ENCODE measurements around the gene DENND1A. TPM values are rescaled to one million over a fixed set of nuclear protein-coding genes. Genes with fewer than 3 reads are reported as not detected.

Gene DENND1A
- total and polyA plus RNA-seq, 2 of the 13 experiments (the other 11 are each of a cell fraction or from before 2014, with no cell fraction given), result 14.8 to 30.1 TPM

GRCh38 chr9:123679330-123679987 lies 250.5 kb downstream of the DENND1A start (continued):
- TF ChIP-seq, protein P1, sequence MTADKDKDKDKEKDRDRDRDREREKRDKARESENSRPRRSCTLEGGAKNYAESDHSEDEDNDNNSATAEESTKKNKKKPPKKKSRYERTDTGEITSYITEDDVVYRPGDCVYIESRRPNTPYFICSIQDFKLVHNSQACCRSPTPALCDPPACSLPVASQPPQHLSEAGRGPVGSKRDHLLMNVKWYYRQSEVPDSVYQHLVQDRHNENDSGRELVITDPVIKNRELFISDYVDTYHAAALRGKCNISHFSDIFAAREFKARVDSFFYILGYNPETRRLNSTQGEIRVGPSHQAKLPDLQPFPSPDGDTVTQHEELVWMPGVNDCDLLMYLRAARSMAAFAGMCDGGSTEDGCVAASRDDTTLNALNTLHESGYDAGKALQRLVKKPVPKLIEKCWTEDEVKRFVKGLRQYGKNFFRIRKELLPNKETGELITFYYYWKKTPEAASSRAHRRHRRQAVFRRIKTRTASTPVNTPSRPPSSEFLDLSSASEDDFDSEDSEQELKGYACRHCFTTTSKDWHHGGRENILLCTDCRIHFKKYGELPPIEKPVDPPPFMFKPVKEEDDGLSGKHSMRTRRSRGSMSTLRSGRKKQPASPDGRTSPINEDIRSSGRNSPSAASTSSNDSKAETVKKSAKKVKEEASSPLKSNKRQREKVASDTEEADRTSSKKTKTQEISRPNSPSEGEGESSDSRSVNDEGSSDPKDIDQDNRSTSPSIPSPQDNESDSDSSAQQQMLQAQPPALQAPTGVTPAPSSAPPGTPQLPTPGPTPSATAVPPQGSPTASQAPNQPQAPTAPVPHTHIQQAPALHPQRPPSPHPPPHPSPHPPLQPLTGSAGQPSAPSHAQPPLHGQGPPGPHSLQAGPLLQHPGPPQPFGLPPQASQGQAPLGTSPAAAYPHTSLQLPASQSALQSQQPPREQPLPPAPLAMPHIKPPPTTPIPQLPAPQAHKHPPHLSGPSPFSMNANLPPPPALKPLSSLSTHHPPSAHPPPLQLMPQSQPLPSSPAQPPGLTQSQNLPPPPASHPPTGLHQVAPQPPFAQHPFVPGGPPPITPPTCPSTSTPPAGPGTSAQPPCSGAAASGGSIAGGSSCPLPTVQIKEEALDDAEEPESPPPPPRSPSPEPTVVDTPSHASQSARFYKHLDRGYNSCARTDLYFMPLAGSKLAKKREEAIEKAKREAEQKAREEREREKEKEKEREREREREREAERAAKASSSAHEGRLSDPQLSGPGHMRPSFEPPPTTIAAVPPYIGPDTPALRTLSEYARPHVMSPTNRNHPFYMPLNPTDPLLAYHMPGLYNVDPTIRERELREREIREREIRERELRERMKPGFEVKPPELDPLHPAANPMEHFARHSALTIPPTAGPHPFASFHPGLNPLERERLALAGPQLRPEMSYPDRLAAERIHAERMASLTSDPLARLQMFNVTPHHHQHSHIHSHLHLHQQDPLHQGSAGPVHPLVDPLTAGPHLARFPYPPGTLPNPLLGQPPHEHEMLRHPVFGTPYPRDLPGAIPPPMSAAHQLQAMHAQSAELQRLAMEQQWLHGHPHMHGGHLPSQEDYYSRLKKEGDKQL (CRISPR knock-in tag; IDR thresholded peaks at IDR 0.05; ENCODE audit: low read depth), result no peak
- TF ChIP-seq HOXA7 (CRISPR knock-in tag; IDR thresholded peaks at IDR 0.05) (no peak), ZNF121 (CRISPR knock-in tag; IDR thresholded peaks at IDR 0.05) (no peak), GLMP (CRISPR knock-in tag; IDR thresholded peaks at IDR 0.05; ENCODE audit: borderline replicate concordance) (no peak), XBP1 (CRISPR knock-in tag; IDR thresholded peaks at IDR 0.05) (no peak), RBM39 (IDR thresholded peaks at IDR 0.05; ENCODE audit: low read depth, low read length, poor library complexity, severe bottlenecking) (no peak), ATF1 (CRISPR knock-in tag; IDR thresholded peaks at IDR 0.05) (no peak), FOXP1 (IDR thresholded peaks at IDR 0.05) (no peak), FOXP1 (CRISPR knock-in tag; IDR thresholded peaks at IDR 0.05) (peak; percentile 86; the same call in 1 of the 2 replicates), ZNF841 (CRISPR knock-in tag; IDR thresholded peaks at IDR 0.05; ENCODE audit: borderline replicate concordance) (no peak), RFX5 (IDR thresholded peaks at IDR 0.05; ENCODE audit: low read depth, low read length) (peak; percentile 39; the same call in 1 of the 2 replicates), ZSCAN9 (CRISPR knock-in tag; IDR thresholded peaks at IDR 0.05; ENCODE audit: borderline replicate concordance) (no peak; the same call in 1 of the 2 replicates), SMYD3 (CRISPR knock-in tag; IDR thresholded peaks at IDR 0.05) (no peak), MAF1 (CRISPR knock-in tag; IDR thresholded peaks at IDR 0.05; ENCODE audit: borderline replicate concordance) (no peak), FIP1L1 (IDR thresholded peaks at IDR 0.05; ENCODE audit: borderline replicate concordance, insufficient read depth, low read depth, low read length) (no peak), ZNF772 (CRISPR knock-in tag; IDR thresholded peaks at IDR 0.05) (no peak), ZNF776 (CRISPR knock-in tag; IDR thresholded peaks at IDR 0.05) (no peak), POGZ (CRISPR knock-in tag; IDR thresholded peaks at IDR 0.05) (peak; percentile 69), ZNF317 (CRISPR knock-in tag; IDR thresholded peaks at IDR 0.05) (peak; percentile 67; the same call in 1 of the 2 replicates)
- TF ChIP-seq, protein P2, sequence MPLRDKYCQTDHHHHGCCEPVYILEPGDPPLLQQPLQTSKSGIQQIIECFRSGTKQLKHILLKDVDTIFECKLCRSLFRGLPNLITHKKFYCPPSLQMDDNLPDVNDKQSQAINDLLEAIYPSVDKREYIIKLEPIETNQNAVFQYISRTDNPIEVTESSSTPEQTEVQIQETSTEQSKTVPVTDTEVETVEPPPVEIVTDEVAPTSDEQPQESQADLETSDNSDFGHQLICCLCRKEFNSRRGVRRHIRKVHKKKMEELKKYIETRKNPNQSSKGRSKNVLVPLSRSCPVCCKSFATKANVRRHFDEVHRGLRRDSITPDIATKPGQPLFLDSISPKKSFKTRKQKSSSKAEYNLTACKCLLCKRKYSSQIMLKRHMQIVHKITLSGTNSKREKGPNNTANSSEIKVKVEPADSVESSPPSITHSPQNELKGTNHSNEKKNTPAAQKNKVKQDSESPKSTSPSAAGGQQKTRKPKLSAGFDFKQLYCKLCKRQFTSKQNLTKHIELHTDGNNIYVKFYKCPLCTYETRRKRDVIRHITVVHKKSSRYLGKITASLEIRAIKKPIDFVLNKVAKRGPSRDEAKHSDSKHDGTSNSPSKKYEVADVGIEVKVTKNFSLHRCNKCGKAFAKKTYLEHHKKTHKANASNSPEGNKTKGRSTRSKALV (CRISPR knock-in tag; IDR thresholded peaks at IDR 0.05), result 0 out of 2 replicates have a peak, but pooled peaks have one; percentile 43
- TF ChIP-seq, protein P3, sequence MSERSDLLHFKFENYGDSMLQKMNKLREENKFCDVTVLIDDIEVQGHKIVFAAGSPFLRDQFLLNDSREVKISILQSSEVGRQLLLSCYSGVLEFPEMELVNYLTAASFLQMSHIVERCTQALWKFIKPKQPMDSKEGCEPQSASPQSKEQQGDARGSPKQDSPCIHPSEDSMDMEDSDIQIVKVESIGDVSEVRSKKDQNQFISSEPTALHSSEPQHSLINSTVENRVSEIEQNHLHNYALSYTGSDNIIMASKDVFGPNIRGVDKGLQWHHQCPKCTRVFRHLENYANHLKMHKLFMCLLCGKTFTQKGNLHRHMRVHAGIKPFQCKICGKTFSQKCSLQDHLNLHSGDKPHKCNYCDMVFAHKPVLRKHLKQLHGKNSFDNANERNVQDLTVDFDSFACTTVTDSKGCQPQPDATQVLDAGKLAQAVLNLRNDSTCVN (CRISPR knock-in tag; IDR thresholded peaks at IDR 0.05; ENCODE audit: borderline replicate concordance), result no peak
